ENCODE results near the gene PIK3R1. TPM values are rescaled to one million over a fixed set of nuclear protein-coding genes. Genes with fewer than 3 reads are reported as not detected.
A peak's percentile ranks its signal among the peaks of the same experiment; 100 is the strongest.

PIK3R1 gene
- total RNA-seq, 4 donors from 2014 or later: 86.1 to 107 (median 94.8) TPM

DNA sequence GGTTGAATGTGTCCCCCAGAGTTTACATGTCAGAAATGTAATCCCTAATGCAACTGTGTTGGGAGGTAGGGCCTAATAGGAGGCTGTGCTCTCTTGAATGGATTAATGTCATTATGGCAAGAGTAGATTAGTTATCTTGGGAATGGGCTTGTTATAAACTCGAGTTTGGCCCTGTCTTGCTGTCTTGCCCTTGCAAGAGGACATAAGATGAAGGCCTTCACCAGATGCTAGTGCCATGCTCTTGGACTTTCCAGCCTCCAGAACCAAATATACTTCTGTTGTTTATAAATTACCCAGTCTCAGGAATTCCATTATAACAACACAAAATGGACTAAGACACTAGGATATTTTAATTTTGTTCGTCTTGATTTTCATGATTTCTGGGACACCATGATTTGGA is 5.4 kb downstream of the PIK3R1 start:
- 93 to 97% methylated on average over 2 of the region's 2 CpGs for WGBS, 2 donors
- TF ChIP-seq POLR2A (IDR thresholded peaks at IDR 0.05): no peak
- TF ChIP-seq, protein P1, sequence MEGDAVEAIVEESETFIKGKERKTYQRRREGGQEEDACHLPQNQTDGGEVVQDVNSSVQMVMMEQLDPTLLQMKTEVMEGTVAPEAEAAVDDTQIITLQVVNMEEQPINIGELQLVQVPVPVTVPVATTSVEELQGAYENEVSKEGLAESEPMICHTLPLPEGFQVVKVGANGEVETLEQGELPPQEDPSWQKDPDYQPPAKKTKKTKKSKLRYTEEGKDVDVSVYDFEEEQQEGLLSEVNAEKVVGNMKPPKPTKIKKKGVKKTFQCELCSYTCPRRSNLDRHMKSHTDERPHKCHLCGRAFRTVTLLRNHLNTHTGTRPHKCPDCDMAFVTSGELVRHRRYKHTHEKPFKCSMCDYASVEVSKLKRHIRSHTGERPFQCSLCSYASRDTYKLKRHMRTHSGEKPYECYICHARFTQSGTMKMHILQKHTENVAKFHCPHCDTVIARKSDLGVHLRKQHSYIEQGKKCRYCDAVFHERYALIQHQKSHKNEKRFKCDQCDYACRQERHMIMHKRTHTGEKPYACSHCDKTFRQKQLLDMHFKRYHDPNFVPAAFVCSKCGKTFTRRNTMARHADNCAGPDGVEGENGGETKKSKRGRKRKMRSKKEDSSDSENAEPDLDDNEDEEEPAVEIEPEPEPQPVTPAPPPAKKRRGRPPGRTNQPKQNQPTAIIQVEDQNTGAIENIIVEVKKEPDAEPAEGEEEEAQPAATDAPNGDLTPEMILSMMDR (IDR thresholded peaks at IDR 0.05): no peak
- Histone ChIP-seq H3K9me3 (no peaks in the 10 kb centered on the region), H3K36me3 (no peaks in the 10 kb centered on the region), H3K4me1 (peaks cover 33 to 46% of the 10 kb centered on the region in 2 donors), H3K4me3 (replicated peaks in 1 of 3) (no peak overlapping the region), H3K27ac (no peak overlapping the region), H3K27me3 (no peaks in the 10 kb centered on the region)
- intact Hi-C loops (cut with DNase I): no loop called here
- DNase-seq: no peak

DNA sequence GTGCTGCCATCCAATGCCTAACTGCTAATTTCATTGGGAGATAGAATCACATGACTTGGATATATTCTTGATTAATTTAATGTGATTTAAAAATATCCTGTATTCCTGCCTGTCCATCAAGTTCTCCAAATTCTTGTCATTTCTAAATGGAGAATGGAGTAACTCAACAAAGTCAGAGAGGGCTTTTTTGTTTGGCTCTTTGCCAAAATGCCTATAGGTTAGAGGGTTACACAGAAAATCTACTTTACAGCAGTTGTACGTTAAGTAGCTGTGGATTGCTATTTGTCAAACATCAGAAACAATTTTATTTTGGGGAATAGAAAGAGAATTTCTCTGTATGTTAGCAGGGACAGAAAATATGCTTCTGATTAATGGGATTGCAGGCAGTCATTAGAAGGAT is 5.9 kb downstream of the PIK3R1 start:
- TF ChIP-seq, protein P1 (IDR thresholded peaks at IDR 0.05): no peak
- no peak for TF ChIP-seq POLR2A (IDR thresholded peaks at IDR 0.05)
- 76 to 86% methylated on average over 1 of the region's 1 CpG for WGBS, 2 donors
- Histone ChIP-seq H3K36me3 (peaks cover 0 to 3% of the 10 kb centered on the region in 2 donors), H3K9me3 (no peaks in the 10 kb centered on the region), H3K27ac (no peak overlapping the region), H3K4me1 (peaks cover 33 to 46% of the 10 kb centered on the region in 2 donors), H3K27me3 (no peaks in the 10 kb centered on the region), H3K4me3 (replicated peaks in 1 of 3) (no peak overlapping the region)
- no peak for DNase-seq
- intact Hi-C loops (cut with DNase I): no loop called here

DNA sequence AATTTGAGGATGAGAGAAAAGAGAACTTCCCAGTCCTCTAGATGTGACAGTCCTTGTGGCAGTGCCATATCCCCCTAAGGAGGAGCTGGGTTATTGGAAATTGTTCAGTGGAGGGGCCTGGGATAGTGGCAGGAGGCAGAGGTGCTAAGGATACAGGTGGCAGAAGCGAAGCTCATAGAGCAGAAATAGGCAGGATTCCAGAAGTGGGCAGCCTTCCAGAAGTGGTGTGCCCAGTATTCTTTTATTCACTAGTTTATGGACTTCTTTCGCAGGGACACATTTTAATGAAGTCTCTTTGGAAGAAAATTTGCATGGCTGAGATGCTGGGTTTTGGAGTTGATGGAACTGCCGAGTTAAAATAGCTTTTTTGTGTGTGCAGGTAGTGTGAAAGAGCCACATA is 6.8 kb downstream of the PIK3R1 start:
- H3K36me3 ChIP-seq: peaks cover 0 to 9% of the 10 kb centered on the region in 2 donors
- TF ChIP-seq POLR2A (IDR thresholded peaks at IDR 0.05): no peak
- TF ChIP-seq, protein P1 (IDR thresholded peaks at IDR 0.05): no peak
- H3K4me3 ChIP-seq (replicated peaks in 1 of 3): no peak overlapping the region
- no peaks in the 10 kb centered on the region for H3K27me3 ChIP-seq
- 78 to 89% methylated on average over 3 of the region's 3 CpGs for WGBS, 2 donors
- intact Hi-C loops (cut with DNase I): no loop called here
- no peak overlapping the region for H3K27ac ChIP-seq
- H3K4me1 ChIP-seq: peaks cover 33 to 42% of the 10 kb centered on the region in 2 donors
- DNase-seq: peak in 1 of 2 donors; percentile 19
- no peaks in the 10 kb centered on the region for H3K9me3 ChIP-seq

DNA sequence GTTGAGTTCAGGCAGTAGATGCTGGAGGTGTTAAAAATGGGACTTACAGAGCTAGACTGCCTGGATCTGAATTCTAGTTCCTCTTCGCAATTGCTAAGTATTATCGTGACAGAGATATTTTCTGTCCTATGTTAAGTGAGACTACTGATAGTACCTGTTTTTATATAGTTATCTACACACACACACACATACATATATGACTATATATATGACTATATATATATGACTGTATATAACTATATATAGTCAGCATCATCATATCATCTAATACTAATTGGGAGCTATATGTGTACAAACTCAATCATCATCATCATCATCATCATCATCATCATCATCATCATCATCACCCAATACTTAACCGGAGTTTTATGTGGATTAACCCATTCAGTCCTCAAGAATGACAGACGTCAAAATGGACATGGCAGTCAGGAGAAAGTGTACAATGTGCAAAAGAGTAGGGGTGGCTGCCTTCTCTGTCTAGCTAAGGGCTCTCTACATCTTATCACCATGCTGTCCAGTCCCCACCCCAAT is 7.3 kb downstream of the PIK3R1 start:
- Histone ChIP-seq H3K4me3 (replicated peaks in 1 of 3) (no peak overlapping the region), H3K9me3 (no peaks in the 10 kb centered on the region), H3K27ac (no peak overlapping the region), H3K36me3 (peaks cover 0 to 9% of the 10 kb centered on the region in 2 donors), H3K4me1 (peaks cover 27 to 36% of the 10 kb centered on the region in 2 donors), H3K27me3 (no peaks in the 10 kb centered on the region)
- TF ChIP-seq, protein P1 (IDR thresholded peaks at IDR 0.05): no peak
- no peak for TF ChIP-seq POLR2A (IDR thresholded peaks at IDR 0.05)
- intact Hi-C loops (cut with DNase I): no loop called here
- WGBS, 2 donors: 92 to 94% methylated on average over 4 of the region's 4 CpGs
- no peak for DNase-seq

DNA sequence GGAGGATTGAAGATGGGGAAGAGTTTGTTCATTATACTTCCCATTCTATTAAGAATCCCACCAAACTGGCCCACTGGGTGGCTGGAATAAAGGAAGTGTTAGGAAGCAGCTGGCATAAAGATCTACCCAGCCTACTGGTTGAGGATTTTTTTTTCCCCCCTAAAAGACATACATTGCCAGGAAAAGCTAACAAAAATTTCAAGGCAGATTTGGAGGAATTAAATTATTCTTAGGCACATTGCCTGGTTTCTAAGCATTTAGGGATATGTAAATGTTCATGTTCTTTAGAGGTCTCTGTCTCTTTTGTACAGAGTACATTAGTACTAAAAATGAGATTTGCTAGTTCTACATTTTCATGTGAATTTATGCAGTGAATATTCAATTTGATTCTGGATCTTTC is 8.3 kb downstream of the PIK3R1 start:
- no peaks in the 10 kb centered on the region for H3K9me3 ChIP-seq
- no peak overlapping the region for H3K27ac ChIP-seq
- no peak for TF ChIP-seq POLR2A (IDR thresholded peaks at IDR 0.05)
- TF ChIP-seq, protein P1 (IDR thresholded peaks at IDR 0.05): no peak
- H3K27me3 ChIP-seq: no peaks in the 10 kb centered on the region
- peaks cover 0 to 9% of the 10 kb centered on the region in 2 donors for H3K36me3 ChIP-seq
- H3K4me3 ChIP-seq (replicated peaks in 1 of 3): no peak overlapping the region
- peaks cover 17 to 31% of the 10 kb centered on the region in 2 donors for H3K4me1 ChIP-seq
- DNase-seq: no peak
- intact Hi-C loops (cut with DNase I): no loop called here
